OCI-LY3 (cell line): ENCODE results near the gene ZSCAN9.

ENCODE experiments used
- H2AFZ ChIP-seq: fragments of 200-600, 300-600 bp; shearing (Covaris generic); 2 replicates; pipeline ENCODE4 v1.6.0; 2014; ENCODE audit warnings: antibody characterized with exemption, low read depth, low read length
- H3K27ac ChIP-seq: fragments of 200-600, 300-600 bp; sonication (generic); 2 replicates; pipeline ENCODE4 v1.5.1; 2014; ENCODE audit warnings: mild to moderate bottlenecking, low read length, moderate library complexity, mixed read lengths
- H3K27me3 ChIP-seq: fragments of 200-600, 300-600 bp; sonication (generic); 2 replicates; pipeline ENCODE4 v1.6.1; 2014; ENCODE audit warnings: low read depth, low read length, mixed read lengths
- H3K36me3 ChIP-seq: fragments of 200-600, 300-600 bp; sonication (generic); replicated peaks from 2 replicates; pipeline ENCODE3; 2014; ENCODE audit warnings: low read depth, low read length, mixed read lengths
- H3K4me1 ChIP-seq: fragments of 300-600, 200-600 bp; sonication (generic); 2 replicates; pipeline ENCODE4 v1.6.1; 2014; ENCODE audit warnings: low read length, mixed read lengths
- H3K4me2 ChIP-seq: fragments of 200-600, 300-600 bp; sonication (generic); 2 replicates; pipeline ENCODE4 v1.6.1; 2014; ENCODE audit warnings: low read length, mixed read lengths
- H3K4me3 ChIP-seq: fragments of 300-600, 200-600 bp; sonication (generic); 2 replicates; pipeline ENCODE4 v1.5.1; 2014; ENCODE audit warnings: antibody characterized with exemption, mild to moderate bottlenecking, low read length, moderate library complexity
- H3K79me2 ChIP-seq: fragments of 300-600, 200-600 bp; shearing (Covaris generic); 2 replicates; pipeline ENCODE4 v1.6.1; 2014; ENCODE audit warnings: mild to moderate bottlenecking, low read length, mixed read lengths
- H3K9ac ChIP-seq: fragments of 300-600, 200-600 bp; shearing (Covaris generic); 2 replicates; pipeline ENCODE4 v1.6.0; 2014; ENCODE audit warnings: mild to moderate bottlenecking, low read length, moderate library complexity
- H3K9me3 ChIP-seq: fragments of 200-600, 300-600 bp; shearing (Covaris generic); 2 replicates; pipeline ENCODE4 v1.6.1; 2014; ENCODE audit warnings: low read length, mixed read lengths; ENCODE audit not compliant: insufficient read depth
- H4K20me1 ChIP-seq: fragments of 200-600, 300-600 bp; sonication (generic); 2 replicates; pipeline ENCODE4 v1.6.1; 2016; ENCODE audit warnings: low read length, mixed read lengths; ENCODE audit not compliant: insufficient read depth
- CTCF ChIP-seq: fragments of 200-600, 300-600 bp; sonication (generic); IDR thresholded peaks from 2 replicates; pipeline ENCODE4 v1.5.1; 2014; ENCODE audit warnings: antibody characterized with exemption, low read length, low read depth
- EZH2phosphoT487 ChIP-seq: fragments of 200-600 bp; shearing (Covaris generic); IDR thresholded peaks from 2 replicates; pipeline ENCODE4 v1.6.1; 2018; ENCODE audit warnings: antibody characterized with exemption, mixed run types, low read depth

ZSCAN9 gene

GRCh38 chr6:28239636-28240035 is 14.6 kb downstream of the ZSCAN9 start:
- Histone ChIP-seq H3K4me3 (no peak overlapping the region), H3K9ac (no peak overlapping the region), H3K36me3 (peaks cover 5% of the 10 kb centered on the region), H4K20me1 (no peaks in the 10 kb centered on the region), H3K4me2 (no peak overlapping the region), H3K27ac (no peak overlapping the region), H3K9me3 (no peaks in the 10 kb centered on the region), H3K79me2 (no peaks in the 10 kb centered on the region), H3K27me3 (no peaks in the 10 kb centered on the region), H2AFZ (no peak overlapping the region), H3K4me1 (peaks cover 13% of the 10 kb centered on the region)
- TF ChIP-seq EZH2phosphoT487 (no peak), CTCF (no peak)

GRCh38 chr6:28240471-28240870 is 15.4 kb downstream of the ZSCAN9 start:
- H3K4me1 ChIP-seq = peaks cover 13% of the 10 kb centered on the region
- no peak overlapping the region for H2AFZ ChIP-seq
- H3K4me2 ChIP-seq = no peak overlapping the region
- no peak for TF ChIP-seq EZH2phosphoT487
- TF ChIP-seq CTCF = no peak
- H4K20me1 ChIP-seq = no peaks in the 10 kb centered on the region
- no peaks in the 10 kb centered on the region for H3K9me3 ChIP-seq
- H3K4me3 ChIP-seq = no peak overlapping the region
- H3K79me2 ChIP-seq = no peaks in the 10 kb centered on the region
- H3K36me3 ChIP-seq = peaks cover 5% of the 10 kb centered on the region
- H3K9ac ChIP-seq = no peak overlapping the region
- H3K27me3 ChIP-seq = no peaks in the 10 kb centered on the region
- H3K27ac ChIP-seq = no peak overlapping the region

GRCh38 chr6:28243946-28244345 is 18.9 kb downstream of the ZSCAN9 start:
- H3K9ac ChIP-seq = no peak overlapping the region
- H3K27me3 ChIP-seq = no peaks in the 10 kb centered on the region
- no peak overlapping the region for H3K4me2 ChIP-seq
- TF ChIP-seq EZH2phosphoT487 = no peak
- no peak for TF ChIP-seq CTCF
- H2AFZ ChIP-seq = no peak overlapping the region
- H3K79me2 ChIP-seq = no peaks in the 10 kb centered on the region
- no peaks in the 10 kb centered on the region for H3K36me3 ChIP-seq
- H3K9me3 ChIP-seq = no peaks in the 10 kb centered on the region
- no peak overlapping the region for H3K27ac ChIP-seq
- H3K4me3 ChIP-seq = no peak overlapping the region
- H4K20me1 ChIP-seq = no peaks in the 10 kb centered on the region
- H3K4me1 ChIP-seq = peaks cover 13% of the 10 kb centered on the region

- TF ChIP-seq CTCF (no peak), EZH2phosphoT487 (no peak)
These were observed 20.3 kb downstream of the ZSCAN9 start for GRCh38 chr6:28245206-28245941.

More at GRCh38 chr6:28245206-28245941, 20.3 kb downstream of the ZSCAN9 start:
- Histone ChIP-seq H4K20me1 (no peaks in the 10 kb centered on the region), H3K9ac (no peak overlapping the region), H3K79me2 (no peaks in the 10 kb centered on the region), H3K4me2 (no peak overlapping the region), H3K36me3 (no peaks in the 10 kb centered on the region), H2AFZ (no peak overlapping the region), H3K27ac (no peak overlapping the region), H3K4me3 (no peak overlapping the region), H3K9me3 (no peaks in the 10 kb centered on the region), H3K4me1 (peaks cover 13% of the 10 kb centered on the region), H3K27me3 (no peaks in the 10 kb centered on the region)
